Stimulated activated CD4-positive, alpha-beta T cell treated with anti-CD3 and anti-CD28 coated beads, Interleukin-1b, Interleukin-23, amount 100 ng/mL, for 48 hours (primary cell): ENCODE measurements around the gene BRCA2.
"Not testable (repeated sequence)": the region's sequence is repeated elsewhere in the genome, so short reads cannot be mapped to it uniquely, and the experiment has no call there.

ENCODE experiments used
- DNase-seq: peaks from one replicate; pipeline ENCODE4 v3.0.0-alpha.2; 2020

BRCA2 gene

DNA sequence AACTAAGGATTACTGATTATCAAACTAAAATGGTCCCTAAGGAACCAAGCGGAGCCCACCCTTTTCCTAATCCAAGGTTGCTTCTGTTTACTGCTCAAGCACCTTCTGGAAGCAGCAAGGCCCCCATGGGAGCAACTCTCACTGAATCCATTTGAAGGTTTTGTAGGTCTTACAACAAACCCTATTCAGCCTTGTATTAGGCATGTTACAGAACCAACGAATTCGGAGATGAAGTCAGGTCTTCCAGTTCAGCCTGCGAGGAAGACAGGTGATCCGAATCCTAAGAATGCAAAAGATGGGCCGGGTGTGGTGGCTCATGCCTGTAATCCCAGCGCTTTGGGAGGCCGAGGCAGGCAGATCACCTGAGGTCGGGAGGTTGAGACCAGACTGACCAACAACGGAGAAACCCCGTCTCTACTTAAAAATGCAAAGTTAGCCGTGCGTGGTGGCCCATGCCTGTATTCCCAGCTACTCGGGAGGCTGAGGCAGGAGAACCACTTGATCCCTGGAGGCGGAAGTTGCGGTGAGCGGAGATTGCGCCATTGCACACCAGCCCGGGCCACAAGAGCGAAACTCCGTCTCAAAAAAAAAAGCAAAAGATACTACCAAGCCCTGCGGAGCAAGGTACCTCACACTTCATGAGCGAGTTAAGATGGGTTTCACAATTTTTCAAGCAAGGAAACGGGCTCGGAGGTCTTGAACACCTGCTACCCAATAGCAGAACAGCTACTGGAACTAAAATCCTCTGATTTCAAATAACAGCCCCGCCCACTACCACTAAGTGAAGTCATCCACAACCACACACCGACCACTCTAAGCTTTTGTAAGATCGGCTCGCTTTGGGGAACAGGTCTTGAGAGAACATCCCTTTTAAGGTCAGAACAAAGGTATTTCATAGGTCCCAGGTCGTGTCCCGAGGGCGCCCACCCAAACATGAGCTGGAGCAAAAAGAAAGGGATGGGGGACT lies 754 bp upstream of the BRCA2 start:
- peak; percentile 60 for DNase-seq

DNA sequence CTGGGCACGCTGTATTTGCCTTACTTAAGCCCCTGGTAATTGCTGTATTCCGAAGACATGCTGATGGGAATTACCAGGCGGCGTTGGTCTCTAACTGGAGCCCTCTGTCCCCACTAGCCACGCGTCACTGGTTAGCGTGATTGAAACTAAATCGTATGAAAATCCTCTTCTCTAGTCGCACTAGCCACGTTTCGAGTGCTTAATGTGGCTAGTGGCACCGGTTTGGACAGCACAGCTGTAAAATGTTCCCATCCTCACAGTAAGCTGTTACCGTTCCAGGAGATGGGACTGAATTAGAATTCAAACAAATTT lies 676 bp downstream of the BRCA2 start:
- no peak for DNase-seq

DNA sequence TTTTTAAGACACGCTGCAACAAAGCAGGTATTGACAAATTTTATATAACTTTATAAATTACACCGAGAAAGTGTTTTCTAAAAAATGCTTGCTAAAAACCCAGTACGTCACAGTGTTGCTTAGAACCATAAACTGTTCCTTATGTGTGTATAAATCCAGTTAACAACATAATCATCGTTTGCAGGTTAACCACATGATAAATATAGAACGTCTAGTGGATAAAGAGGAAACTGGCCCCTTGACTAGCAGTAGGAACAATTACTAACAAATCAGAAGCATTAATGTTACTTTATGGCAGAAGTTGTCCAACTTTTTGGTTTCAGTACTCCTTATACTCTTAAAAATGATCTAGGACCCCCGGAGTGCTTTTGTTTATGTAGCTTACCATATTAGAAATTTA lies 1.2 kb downstream of the BRCA2 start:
- DNase-seq, result no peak

DNA sequence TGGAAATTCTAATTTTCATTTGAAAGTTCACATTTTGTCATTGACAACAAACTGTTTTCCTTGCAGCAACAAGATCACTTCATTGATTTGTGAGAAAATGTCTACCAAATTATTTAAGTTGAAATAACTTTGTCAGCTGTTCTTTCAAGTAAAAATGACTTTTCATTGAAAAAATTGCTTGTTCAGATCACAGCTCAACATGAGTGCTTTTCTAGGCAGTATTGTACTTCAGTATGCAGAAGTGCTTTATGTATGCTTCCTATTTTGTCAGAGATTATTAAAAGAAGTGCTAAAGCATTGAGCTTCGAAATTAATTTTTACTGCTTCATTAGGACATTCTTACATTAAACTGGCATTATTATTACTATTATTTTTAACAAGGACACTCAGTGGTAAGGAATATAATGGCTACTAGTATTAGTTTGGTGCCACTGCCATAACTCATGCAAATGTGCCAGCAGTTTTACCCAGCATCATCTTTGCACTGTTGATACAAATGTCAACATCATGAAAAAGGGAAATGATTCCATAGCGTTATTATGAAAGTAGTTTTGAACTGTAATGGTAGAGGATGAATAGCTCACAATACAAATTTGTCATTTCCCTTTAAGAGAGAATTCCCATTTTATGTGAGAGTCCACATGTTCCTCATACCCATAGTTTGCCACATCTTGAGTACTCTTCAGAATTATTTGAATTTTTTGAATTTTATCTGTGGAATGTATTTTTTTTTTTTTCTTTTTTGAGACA lies 2.6 kb downstream of the BRCA2 start:
- DNase-seq, result no peak

DNA sequence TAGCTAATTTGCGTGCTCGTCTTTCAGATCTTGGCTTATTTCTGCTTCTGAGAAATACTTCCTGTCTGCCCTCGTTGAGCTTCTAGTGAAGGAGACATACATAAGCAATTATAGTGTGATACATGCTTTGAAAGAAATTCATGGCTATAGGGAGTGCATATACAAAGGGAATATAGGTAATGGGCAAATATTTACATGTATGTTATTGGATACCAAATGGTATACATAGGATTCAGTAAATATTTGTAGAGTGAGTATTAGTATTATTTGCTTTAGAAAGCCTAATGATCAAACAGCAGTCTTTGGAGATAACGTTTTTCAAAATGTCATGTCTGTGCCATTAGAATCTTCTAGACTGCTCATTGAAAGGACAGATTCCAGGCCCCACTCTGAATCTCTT lies 5.2 kb downstream of the BRCA2 start:
- no peak for DNase-seq

DNA sequence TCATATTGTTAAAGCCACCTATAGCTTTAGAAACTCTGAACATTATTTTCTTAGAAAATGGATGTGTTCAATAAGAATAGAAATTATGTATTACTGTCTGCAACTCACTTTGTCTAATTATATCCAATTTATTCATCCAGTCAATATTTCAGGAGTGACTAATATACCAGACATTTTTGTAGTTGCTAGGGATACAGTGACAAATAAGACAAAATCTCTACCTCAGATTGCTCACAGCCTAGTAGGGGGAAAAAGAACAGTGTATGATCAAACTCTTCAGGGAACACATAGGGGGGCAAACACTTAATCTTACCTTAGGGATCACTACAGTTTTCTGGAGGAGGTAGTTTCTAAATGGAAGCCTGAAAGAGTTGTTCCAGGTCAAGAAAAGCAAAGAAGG lies 8.6 kb downstream of the BRCA2 start:
- DNase-seq, result no peak

DNA sequence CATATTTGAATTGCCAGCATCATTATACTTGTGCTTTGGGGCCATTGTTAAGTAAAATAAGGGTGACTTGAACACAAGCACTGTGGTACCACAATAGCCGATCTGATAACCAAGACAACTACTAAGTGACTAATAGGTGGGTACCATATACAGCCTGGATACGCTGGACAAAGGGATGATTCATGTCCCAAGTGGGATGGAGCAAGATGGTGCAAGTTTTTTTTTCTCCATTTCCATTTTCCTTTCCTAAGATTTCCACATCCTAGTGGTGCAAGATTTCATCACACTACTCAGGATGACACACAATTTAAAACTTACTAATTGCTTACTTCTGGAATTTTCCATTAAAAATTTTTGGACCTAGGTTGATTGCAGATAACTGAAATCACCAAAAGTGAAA lies 15.1 kb downstream of the BRCA2 start:
- no peak for DNase-seq

DNA sequence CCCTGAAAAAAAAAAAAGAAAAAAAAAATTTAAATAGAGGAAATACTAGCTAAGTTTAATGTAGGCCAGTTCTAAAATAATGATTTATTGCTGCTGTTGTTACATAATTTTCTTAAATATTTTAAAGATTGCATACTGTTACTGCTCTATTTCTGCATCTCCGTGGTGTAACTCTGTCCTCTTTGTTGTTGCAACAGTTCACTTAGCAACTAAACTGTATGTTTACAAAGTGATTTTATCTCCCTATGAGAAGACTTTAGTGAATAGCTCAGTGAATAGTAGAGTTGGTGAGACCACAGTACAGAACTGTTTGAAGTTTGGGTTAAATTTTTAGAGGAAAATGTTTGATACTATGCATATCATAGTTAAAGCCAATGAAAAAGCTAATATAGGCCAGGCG lies 19.4 kb downstream of the BRCA2 start:
- DNase-seq, result no peak

DNA sequence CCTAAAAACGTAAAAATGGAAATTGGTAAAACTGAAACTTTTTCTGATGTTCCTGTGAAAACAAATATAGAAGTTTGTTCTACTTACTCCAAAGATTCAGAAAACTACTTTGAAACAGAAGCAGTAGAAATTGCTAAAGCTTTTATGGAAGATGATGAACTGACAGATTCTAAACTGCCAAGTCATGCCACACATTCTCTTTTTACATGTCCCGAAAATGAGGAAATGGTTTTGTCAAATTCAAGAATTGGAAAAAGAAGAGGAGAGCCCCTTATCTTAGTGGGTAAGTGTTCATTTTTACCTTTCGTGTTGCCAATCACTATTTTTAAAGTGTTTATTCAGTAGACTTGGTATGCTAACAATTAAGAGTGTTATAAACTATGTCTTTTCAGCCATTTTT lies 25.6 kb downstream of the BRCA2 start:
- DNase-seq, result no peak

DNA sequence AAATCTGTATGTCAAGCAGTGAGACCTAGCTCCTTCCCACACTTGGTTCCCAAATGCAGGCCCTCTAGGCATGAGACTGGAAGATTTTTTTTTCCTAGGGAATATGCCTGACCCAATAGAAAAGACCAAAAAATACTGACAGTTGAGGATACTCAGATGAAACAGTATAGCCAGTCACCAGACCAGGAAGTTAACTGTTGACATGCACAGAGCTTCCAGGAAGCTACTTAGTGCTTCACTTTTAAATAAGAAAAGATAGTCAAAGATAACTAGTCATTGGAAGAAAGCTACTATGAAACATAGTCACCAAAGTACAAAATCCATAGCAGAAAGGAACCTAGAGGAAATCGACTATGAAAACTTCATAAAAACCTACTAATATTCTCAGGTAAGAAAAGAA lies 32.3 kb downstream of the BRCA2 start:
- no peak for DNase-seq

DNA sequence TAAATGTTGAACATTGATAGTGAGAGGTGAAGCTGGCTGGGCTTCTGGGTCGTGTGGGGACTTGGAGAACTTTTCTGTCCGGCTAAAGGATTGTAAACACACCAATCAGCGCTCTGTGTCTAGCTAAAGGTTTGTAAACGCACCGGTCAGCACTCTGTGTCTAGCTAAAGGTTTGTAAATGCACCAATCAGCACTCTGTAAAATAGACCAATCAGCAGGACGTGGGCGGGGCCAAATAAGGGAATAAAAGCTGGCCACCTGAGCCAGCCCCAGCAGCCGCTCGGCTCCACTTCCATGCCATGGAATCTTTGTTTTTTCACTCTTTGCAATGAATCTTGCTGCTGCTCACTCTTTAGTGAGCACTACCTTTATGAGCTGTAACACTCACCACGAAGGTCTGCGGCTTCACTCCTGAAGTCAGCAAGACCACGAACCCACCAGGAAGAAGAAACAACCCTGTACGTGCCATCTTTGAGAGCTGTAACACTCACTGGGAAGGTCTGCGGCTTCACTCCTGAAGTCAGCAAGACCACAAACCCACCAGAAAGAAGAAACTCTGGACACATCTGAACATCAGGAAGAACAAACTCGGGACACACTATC lies 35.6 kb downstream of the BRCA2 start:
- not testable (repeated sequence) for DNase-seq

DNA sequence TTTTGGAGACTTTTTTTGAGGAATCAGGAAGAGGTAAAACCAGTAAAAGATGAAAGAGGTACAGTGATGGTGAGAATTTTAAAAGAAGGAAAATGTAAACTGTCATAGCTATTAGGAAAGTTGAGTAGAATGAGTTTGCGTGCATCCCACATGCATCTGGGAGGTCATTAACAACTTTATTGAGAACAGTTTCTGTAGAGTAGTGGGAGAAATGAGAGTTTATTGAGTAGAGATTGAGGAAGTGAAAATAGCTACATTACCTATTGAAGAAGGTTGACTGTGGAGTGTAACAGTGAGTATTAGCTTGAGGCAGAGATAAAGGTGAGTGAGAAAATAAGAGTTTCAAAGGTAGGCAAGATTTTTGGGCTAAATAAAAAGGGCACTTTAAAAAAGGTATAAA lies 38.7 kb downstream of the BRCA2 start:
- DNase-seq, result no peak

DNA sequence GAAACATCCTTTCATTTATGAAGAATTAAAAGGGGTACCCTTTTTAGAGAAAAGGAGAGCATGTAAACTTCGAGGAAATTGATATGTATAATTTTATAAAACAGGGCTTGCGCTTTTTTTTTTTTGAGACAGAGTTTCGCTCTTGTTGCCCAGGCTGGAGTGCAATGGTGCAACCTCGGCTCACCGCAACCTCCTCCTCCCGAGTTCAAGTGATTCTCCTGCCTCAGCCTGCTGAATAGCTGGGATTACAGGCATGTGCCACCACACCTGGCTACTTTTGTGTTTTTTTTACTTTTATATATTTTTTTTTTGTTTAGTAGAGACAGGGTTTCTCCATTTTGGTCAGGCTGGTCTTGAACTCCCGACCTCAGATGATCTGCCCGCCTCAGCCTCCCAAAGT lies 40.6 kb downstream of the BRCA2 start:
- DNase-seq, result not testable (repeated sequence)

DNA sequence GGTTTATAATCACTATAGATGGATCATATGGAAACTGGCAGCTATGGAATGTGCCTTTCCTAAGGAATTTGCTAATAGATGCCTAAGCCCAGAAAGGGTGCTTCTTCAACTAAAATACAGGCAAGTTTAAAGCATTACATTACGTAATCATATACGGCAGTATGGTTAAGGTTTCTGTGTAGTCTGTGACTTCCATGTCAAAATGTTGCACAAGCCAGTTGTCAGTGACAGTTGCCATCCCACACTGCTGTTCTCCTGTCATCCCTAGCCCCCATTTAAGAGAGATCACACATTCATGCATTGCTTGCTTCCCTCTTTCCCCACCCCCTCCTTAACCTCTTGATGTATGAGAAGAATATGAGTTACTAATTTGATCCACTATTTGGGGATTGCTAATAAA lies 47.3 kb downstream of the BRCA2 start:
- no peak for DNase-seq

DNA sequence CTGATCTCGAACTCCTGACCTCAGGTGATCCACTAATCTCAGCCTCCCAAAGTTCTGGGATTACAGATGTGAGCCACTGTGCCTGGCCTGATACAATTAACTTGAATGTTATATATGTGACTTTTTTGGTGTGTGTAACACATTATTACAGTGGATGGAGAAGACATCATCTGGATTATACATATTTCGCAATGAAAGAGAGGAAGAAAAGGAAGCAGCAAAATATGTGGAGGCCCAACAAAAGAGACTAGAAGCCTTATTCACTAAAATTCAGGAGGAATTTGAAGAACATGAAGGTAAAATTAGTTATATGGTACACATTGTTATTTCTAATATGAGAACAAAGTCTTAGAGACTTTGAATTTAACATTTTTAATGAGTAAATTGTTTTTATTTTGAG lies 55.5 kb downstream of the BRCA2 start:
- DNase-seq, result no peak

DNA sequence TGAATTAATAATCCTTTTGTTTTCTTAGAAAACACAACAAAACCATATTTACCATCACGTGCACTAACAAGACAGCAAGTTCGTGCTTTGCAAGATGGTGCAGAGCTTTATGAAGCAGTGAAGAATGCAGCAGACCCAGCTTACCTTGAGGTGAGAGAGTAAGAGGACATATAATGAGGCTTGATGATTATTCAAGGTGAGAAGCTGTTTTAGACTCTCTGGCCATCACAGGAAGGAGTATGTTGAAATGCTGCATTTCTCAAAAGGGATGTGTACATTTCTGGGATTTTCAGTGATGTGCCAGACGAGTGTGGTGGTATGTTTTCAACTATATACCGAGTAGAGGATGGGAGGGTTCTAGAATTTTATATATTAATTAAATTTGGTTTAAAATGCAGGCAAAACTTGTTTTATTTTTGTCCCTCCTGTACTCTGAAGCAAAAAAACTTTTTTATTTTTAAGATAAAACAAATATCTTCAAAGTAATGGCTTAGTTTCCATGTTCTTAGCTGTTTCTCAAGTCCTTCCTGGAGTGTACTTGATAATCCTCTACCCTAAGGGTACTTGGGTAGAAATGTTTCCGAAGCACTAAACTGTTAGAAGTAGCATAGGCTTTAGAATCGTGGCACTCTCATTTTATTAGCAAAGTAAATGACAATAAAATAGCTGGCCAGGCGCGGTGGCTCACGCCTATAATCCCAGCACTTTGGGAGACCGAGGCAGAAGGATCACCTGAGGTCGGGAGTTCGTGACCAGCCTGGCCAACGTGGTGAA lies 61.5 kb downstream of the BRCA2 start:
- DNase-seq, result no peak

DNA sequence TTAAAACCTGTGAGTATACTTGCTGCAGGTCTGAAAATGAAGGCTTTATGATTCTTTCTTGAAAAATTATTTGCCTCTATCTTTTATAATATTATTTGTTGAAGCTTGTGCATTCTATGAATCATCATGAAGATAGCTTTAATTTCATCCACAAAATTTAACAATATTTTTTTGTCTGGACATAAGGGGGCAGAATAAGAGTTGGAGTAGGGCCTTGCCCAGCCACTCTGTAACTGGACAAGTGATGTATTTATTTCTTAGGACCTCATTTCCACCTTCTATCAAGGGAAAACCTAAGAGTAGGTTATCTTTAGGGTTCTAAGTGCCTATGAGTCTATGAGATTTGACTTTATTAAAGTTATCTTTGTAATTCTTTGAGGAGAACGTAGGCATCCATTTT lies 62.7 kb downstream of the BRCA2 start:
- no peak for DNase-seq

DNA sequence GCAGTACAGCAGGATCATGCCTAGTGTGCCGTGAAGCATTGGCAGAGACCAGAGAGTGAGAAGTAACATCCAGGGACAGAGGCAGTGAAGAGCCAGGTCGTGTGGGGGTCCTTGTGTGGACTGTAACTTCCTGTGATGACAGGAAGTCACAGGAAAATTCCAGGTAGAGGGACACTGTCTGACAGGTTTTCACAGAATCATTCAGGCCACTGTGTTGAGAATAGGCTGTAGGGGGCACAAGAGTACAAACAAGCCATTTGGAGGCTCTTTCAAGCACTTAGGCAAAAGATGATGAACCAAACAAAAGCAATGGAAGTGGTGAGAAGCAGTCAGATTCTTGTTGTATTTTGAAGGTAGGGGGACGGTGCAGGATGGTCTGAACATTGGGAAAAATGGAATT lies 66.2 kb downstream of the BRCA2 start:
- DNase-seq, result no peak

DNA sequence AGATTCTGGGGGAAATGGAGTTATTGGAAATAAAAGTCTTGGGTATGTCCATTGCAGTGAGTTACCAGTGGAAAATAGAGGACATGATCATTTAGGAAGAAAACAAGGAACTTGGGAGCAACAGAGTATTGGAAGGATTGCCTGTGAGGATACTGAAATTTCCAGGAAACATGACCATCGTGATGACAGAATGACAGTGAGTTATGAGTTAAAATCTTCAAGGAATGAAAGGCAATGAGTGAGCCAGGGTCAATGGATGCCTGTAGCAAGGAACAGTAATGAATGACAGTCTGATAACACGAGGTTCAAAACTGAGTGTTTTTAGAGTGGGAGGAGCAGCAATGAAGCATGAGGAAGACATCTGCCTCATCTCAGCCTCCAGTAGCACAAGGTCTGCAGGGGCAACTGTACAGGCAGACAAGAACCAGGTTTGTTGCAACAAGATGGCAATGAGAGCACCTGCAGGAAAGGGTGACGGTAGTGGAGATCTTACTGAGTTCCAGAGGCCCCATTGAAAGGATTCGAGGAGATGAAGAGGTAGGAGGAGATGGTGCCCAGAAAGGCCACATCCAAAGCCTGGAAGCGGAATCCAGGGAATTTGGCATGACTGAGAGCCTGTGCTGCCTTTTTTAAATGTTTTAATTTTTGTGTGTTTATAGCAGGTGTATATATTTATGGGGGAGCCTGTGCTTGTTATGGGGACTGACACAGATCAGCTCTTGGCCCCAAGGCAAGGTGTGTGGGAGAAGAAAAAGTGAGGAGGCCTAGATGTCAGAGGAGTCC lies 68.7 kb downstream of the BRCA2 start:
- no peak for DNase-seq

DNA sequence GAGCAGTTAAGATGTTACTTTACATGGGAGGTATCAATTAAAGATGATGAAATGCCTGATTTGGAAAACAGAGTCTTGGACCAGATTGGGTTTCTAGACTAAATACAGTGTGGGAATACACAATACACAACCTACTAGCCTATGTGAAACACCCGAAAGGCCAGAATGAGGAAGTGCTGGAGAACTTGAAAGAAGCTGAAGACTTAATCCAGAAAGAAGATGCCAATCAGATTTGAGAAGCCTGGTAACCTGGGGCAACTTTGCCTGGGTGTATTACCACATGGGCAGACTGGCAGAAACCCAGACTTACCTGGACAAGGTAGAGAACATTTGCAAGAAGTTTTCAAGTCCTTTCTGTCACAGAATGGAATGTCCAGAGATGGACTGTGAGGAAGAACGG lies 69.4 kb downstream of the BRCA2 start:
- no peak for DNase-seq

DNA sequence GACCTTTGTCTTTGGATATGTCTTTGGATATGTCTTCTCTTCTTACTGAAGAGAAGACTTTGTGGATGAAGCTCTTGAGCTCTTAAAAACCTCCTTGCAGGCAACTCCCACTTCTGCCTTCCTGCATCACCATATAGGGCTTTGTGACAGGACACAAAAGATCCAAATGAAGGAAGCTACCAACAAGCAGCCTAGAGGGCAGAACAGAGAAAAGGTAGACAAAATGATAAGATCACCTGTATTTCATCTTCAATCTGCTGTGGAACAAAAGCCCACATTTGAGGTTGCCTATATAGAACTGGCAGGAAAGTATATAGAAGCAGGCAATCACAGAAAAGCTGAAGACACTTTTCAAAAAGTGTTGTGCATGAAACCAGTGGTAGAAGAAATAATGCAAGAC lies 70.1 kb downstream of the BRCA2 start:
- DNase-seq, result no peak

DNA sequence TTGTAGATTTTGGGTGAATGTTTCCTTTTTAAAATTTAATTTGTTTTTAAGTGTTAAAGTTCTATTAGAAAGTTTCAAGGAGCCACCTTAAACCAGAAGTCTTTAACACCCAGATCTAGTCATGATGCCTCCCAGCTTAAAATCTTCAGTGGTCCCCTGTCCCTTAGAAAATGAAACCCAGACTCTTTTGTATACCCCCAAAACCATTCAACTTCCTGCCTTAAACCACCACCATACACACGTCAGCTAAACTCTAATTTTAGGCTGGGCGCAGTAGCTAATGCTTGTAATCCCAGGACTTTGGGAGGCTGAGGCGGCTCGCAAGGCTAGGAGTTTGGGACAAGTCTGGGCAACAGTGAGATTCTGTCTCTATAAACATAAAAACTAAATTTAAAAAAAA lies 74.7 kb downstream of the BRCA2 start:
- no peak for DNase-seq
